Mesothelial cell of epicardium (in vitro differentiated cells): ENCODE data around the gene FCHO1. TPM values are rescaled to one million over a fixed set of nuclear protein-coding genes. Genes with fewer than 3 reads are reported as not detected.

ENCODE experiments used
- DNase-seq, 2 experiments: peaks; one replicate each; pipeline ENCODE4 v3.0.0; 2021; ENCODE audit warnings: low spot score in 2 of 2; ENCODE audit not compliant: unreplicated experiment in 2 of 2
- H3K27ac Mint-ChIP-seq: 2 replicates; pipeline ENCODE4 v1.8.0; 2021; ENCODE audit warnings: mixed read lengths
- H3K27me3 Mint-ChIP-seq: 2 replicates; pipeline ENCODE4 v1.8.0; 2021; ENCODE audit warnings: low read depth, mixed read lengths
- H3K36me3 Mint-ChIP-seq: 2 replicates; pipeline ENCODE4 v1.8.0; 2021; ENCODE audit warnings: mixed read lengths
- H3K4me1 Mint-ChIP-seq: 2 replicates; pipeline ENCODE4 v1.8.0; 2021; ENCODE audit warnings: mixed read lengths
- H3K4me3 Mint-ChIP-seq: 2 replicates; pipeline ENCODE4 v1.8.0; 2021; ENCODE audit warnings: mild to moderate bottlenecking, moderate library complexity, mixed read lengths
- H3K9me3 Mint-ChIP-seq: 2 replicates; pipeline ENCODE4 v1.8.0; 2021; ENCODE audit warnings: mixed read lengths
- CTCF ChIP-seq: fragments of 200-600 bp; sonication (generic); IDR thresholded peaks from one replicate; pipeline ENCODE4 v1.5.0; 2021; ENCODE audit warnings: antibody characterized with exemption; ENCODE audit not compliant: unreplicated experiment
- total RNA-seq: library from RNA; stranded (reverse); gene quantifications from 3 replicates; pipeline ENCODE4 v1.2.1, GENCODE V29; 2021

FCHO1 gene
- total RNA-seq, 1 donor from 2014 or later = 4.6 TPM

- Mint-ChIP-seq H3K4me1 (peaks cover 23% of the 10 kb centered on the region), H3K27me3 (no peaks in the 10 kb centered on the region), H3K27ac (no peak overlapping the region), H3K4me3 (peak overlapping the region; percentile 72), H3K9me3 (no peaks in the 10 kb centered on the region), H3K36me3 (peaks cover 18% of the 10 kb centered on the region)
- DNase-seq = no peak
- TF ChIP-seq CTCF = no peak
These were observed 30.1 kb upstream of the FCHO1 start for GRCh38 chr19:17721111-17721628.

- no peak for DNase-seq
- no peaks in the 10 kb centered on the region for H3K9me3 Mint-ChIP-seq
- H3K4me1 Mint-ChIP-seq = peaks cover 23% of the 10 kb centered on the region
- no peak for TF ChIP-seq CTCF
- peak overlapping the region; percentile 72 for H3K4me3 Mint-ChIP-seq
- H3K27me3 Mint-ChIP-seq = no peaks in the 10 kb centered on the region
- H3K36me3 Mint-ChIP-seq = peaks cover 18% of the 10 kb centered on the region
- no peak overlapping the region for H3K27ac Mint-ChIP-seq
These were observed 29.5 kb upstream of the FCHO1 start for GRCh38 chr19:17721821-17722220.

GRCh38 chr19:17722655-17723240 is 28.5 kb upstream of the FCHO1 start:
- TF ChIP-seq CTCF = no peak
- no peaks in the 10 kb centered on the region for H3K27me3 Mint-ChIP-seq
- H3K9me3 Mint-ChIP-seq = no peaks in the 10 kb centered on the region
- DNase-seq = no peak
- H3K36me3 Mint-ChIP-seq = peaks cover 18% of the 10 kb centered on the region
- H3K4me1 Mint-ChIP-seq = peaks cover 19% of the 10 kb centered on the region
- no peak overlapping the region for H3K27ac Mint-ChIP-seq
- H3K4me3 Mint-ChIP-seq = no peak overlapping the region

GRCh38 chr19:17724655-17725054 is 26.6 kb upstream of the FCHO1 start:
- H3K4me3 Mint-ChIP-seq = no peak overlapping the region

GRCh38 chr19:17725422-17726078 is 25.7 kb upstream of the FCHO1 start:
- no peaks in the 10 kb centered on the region for H3K9me3 Mint-ChIP-seq
- H3K36me3 Mint-ChIP-seq = peaks cover 26% of the 10 kb centered on the region
- no peaks in the 10 kb centered on the region for H3K27me3 Mint-ChIP-seq
- H3K27ac Mint-ChIP-seq = no peak overlapping the region
- no peak overlapping the region for H3K4me3 Mint-ChIP-seq
- peaks cover 4% of the 10 kb centered on the region for H3K4me1 Mint-ChIP-seq
- DNase-seq = no peak
- TF ChIP-seq CTCF = peak; percentile 47

More at GRCh38 chr19:17724655-17725054, 26.6 kb upstream of the FCHO1 start:
- DNase-seq = no peak
- no peaks in the 10 kb centered on the region for H3K27me3 Mint-ChIP-seq
- no peaks in the 10 kb centered on the region for H3K9me3 Mint-ChIP-seq
- peaks cover 12% of the 10 kb centered on the region for H3K4me1 Mint-ChIP-seq
- H3K36me3 Mint-ChIP-seq = peaks cover 20% of the 10 kb centered on the region
- no peak for TF ChIP-seq CTCF
- no peak overlapping the region for H3K27ac Mint-ChIP-seq
